ENCODE measurements around the gene DCBLD2. TPM values are rescaled to one million over a fixed set of nuclear protein-coding genes. Genes with fewer than 3 reads are reported as not detected.

DCBLD2 gene
- total RNA-seq, 1 donor from 2014 or later: 553 TPM

- no peak for DNase-seq (ENCODE audit: low read depth)
- TF ChIP-seq, protein P1, sequence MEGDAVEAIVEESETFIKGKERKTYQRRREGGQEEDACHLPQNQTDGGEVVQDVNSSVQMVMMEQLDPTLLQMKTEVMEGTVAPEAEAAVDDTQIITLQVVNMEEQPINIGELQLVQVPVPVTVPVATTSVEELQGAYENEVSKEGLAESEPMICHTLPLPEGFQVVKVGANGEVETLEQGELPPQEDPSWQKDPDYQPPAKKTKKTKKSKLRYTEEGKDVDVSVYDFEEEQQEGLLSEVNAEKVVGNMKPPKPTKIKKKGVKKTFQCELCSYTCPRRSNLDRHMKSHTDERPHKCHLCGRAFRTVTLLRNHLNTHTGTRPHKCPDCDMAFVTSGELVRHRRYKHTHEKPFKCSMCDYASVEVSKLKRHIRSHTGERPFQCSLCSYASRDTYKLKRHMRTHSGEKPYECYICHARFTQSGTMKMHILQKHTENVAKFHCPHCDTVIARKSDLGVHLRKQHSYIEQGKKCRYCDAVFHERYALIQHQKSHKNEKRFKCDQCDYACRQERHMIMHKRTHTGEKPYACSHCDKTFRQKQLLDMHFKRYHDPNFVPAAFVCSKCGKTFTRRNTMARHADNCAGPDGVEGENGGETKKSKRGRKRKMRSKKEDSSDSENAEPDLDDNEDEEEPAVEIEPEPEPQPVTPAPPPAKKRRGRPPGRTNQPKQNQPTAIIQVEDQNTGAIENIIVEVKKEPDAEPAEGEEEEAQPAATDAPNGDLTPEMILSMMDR (IDR thresholded peaks at IDR 0.05; ENCODE audit: insufficient read depth, low read length, poor library complexity, severe bottlenecking): no peak
- H3K27me3 ChIP-seq (ENCODE audit: control insufficient read depth, insufficient read depth, low read length): no peaks in the 10 kb centered on the region
These were observed 151.1 kb downstream of the DCBLD2 start for GRCh38 chr3:98750276-98750919.

GRCh38 chr3:98746882-98747281, 154.6 kb downstream of the DCBLD2 start:
- DNase-seq (ENCODE audit: low read depth): no peak
- H3K27me3 ChIP-seq (ENCODE audit: control insufficient read depth, insufficient read depth, low read length): no peaks in the 10 kb centered on the region
- H3K36me3 ChIP-seq (ENCODE audit: control insufficient read depth, insufficient read depth, low read length): no peaks in the 10 kb centered on the region
- no peak overlapping the region for H3K4me3 ChIP-seq (ENCODE audit: low read depth, low read length)
- TF ChIP-seq, protein P1 (IDR thresholded peaks at IDR 0.05; ENCODE audit: insufficient read depth, low read length, poor library complexity, severe bottlenecking): no peak

More at GRCh38 chr3:98750276-98750919, 151.1 kb downstream of the DCBLD2 start:
- H3K4me3 ChIP-seq (ENCODE audit: low read depth, low read length): no peak overlapping the region
- H3K36me3 ChIP-seq (ENCODE audit: control insufficient read depth, insufficient read depth, low read length): no peaks in the 10 kb centered on the region

GRCh38 chr3:98746122-98746521, 155.4 kb downstream of the DCBLD2 start:
- Histone ChIP-seq H3K4me3 (ENCODE audit: low read depth, low read length) (no peak overlapping the region), H3K36me3 (ENCODE audit: control insufficient read depth, insufficient read depth, low read length) (no peaks in the 10 kb centered on the region), H3K27me3 (ENCODE audit: control insufficient read depth, insufficient read depth, low read length) (no peaks in the 10 kb centered on the region)
- no peak for DNase-seq (ENCODE audit: low read depth)
- TF ChIP-seq, protein P1 (IDR thresholded peaks at IDR 0.05; ENCODE audit: insufficient read depth, low read length, poor library complexity, severe bottlenecking): no peak

Other genes starting within 250 kb of the DCBLD2 start
- 1.2 and 2.1 TPM in 2 replicates for gene ST3GAL6, start 138.4 kb downstream of the DCBLD2 start, total RNA-seq

Data from kidney epithelial cell (primary cell).